ENCODE data around the gene SH3D19.

SH3D19 gene

GRCh38 chr4:151297170-151297569 is 28.2 kb downstream of the SH3D19 start:
- TF ChIP-seq EP300 (IDR thresholded peaks at IDR 0.05; ENCODE audit: borderline replicate concordance) (no peak), TCF12 (IDR thresholded peaks at IDR 0.05; ENCODE audit: low read depth) (no peak), YY1 (IDR thresholded peaks at IDR 0.05; ENCODE audit: low read depth) (no peak), RAD21 (IDR thresholded peaks at IDR 0.05; ENCODE audit: low read depth) (no peak), EGR1 (IDR thresholded peaks at IDR 0.05) (no peak), USF1 (IDR thresholded peaks at IDR 0.05) (no peak), ZBTB7A (IDR thresholded peaks at IDR 0.05; ENCODE audit: low read depth) (no peak), CREB1 (IDR thresholded peaks at IDR 0.05; ENCODE audit: low read depth) (no peak)

GRCh38 chr4:151296227-151296626 is 29.2 kb downstream of the SH3D19 start:
- TF ChIP-seq RAD21 (IDR thresholded peaks at IDR 0.05; ENCODE audit: low read depth) = no peak
- no peak for TF ChIP-seq FOXM1 (IDR thresholded peaks at IDR 0.05; ENCODE audit: borderline replicate concordance, low read depth)
- no peak for TF ChIP-seq YY1 (IDR thresholded peaks at IDR 0.05; ENCODE audit: low read depth)
- no peak for TF ChIP-seq REST (IDR thresholded peaks at IDR 0.05; ENCODE audit: low read depth)
- TF ChIP-seq TCF12 (IDR thresholded peaks at IDR 0.05; ENCODE audit: low read depth) = no peak
- TF ChIP-seq TEAD4 (IDR thresholded peaks at IDR 0.05) = no peak
- TF ChIP-seq MAX (IDR thresholded peaks at IDR 0.05) = no peak
- no peak for TF ChIP-seq NFIC (IDR thresholded peaks at IDR 0.05)
- TF ChIP-seq USF1 (IDR thresholded peaks at IDR 0.05) = no peak

- no peak for TF ChIP-seq EGR1 (IDR thresholded peaks at IDR 0.05)
- no peak for TF ChIP-seq TCF12 (IDR thresholded peaks at IDR 0.05; ENCODE audit: low read depth)
- TF ChIP-seq NFIC (IDR thresholded peaks at IDR 0.05) = no peak
- TF ChIP-seq USF1 (IDR thresholded peaks at IDR 0.05) = no peak
- no peak for TF ChIP-seq CEBPB (IDR thresholded peaks at IDR 0.05)
- no peak for TF ChIP-seq TEAD4 (IDR thresholded peaks at IDR 0.05)
- no peak for TF ChIP-seq EP300 (IDR thresholded peaks at IDR 0.05; ENCODE audit: borderline replicate concordance)
- no peak for TF ChIP-seq FOXM1 (IDR thresholded peaks at IDR 0.05; ENCODE audit: borderline replicate concordance, low read depth)
- no peak for TF ChIP-seq TAF1 (IDR thresholded peaks at IDR 0.05; ENCODE audit: low read depth)
- no peak for TF ChIP-seq ZBTB7A (IDR thresholded peaks at IDR 0.05; ENCODE audit: low read depth)
- no peak for TF ChIP-seq CREB1 (IDR thresholded peaks at IDR 0.05; ENCODE audit: low read depth)
- no peak for TF ChIP-seq YY1 (IDR thresholded peaks at IDR 0.05; ENCODE audit: low read depth)
- TF ChIP-seq RAD21 (IDR thresholded peaks at IDR 0.05; ENCODE audit: low read depth) = no peak
- no peak for TF ChIP-seq REST (IDR thresholded peaks at IDR 0.05; ENCODE audit: low read depth)
- no peak for TF ChIP-seq MAX (IDR thresholded peaks at IDR 0.05)
Measured at GRCh38 chr4:151294833-151295496, 30.4 kb downstream of the SH3D19 start.

GRCh38 chr4:151292038-151292437 is 33.4 kb downstream of the SH3D19 start:
- TF ChIP-seq EGR1 (IDR thresholded peaks at IDR 0.05) (no peak), ZBTB7A (IDR thresholded peaks at IDR 0.05; ENCODE audit: low read depth) (no peak), TEAD4 (IDR thresholded peaks at IDR 0.05) (no peak), MAX (IDR thresholded peaks at IDR 0.05) (no peak), TCF12 (IDR thresholded peaks at IDR 0.05; ENCODE audit: low read depth) (no peak), RAD21 (IDR thresholded peaks at IDR 0.05; ENCODE audit: low read depth) (no peak), TAF1 (IDR thresholded peaks at IDR 0.05; ENCODE audit: low read depth) (no peak), CREB1 (IDR thresholded peaks at IDR 0.05; ENCODE audit: low read depth) (no peak), YY1 (IDR thresholded peaks at IDR 0.05; ENCODE audit: low read depth) (no peak), REST (IDR thresholded peaks at IDR 0.05; ENCODE audit: low read depth) (no peak), NFIC (IDR thresholded peaks at IDR 0.05) (no peak), CEBPB (IDR thresholded peaks at IDR 0.05) (no peak), USF1 (IDR thresholded peaks at IDR 0.05) (no peak), FOXM1 (IDR thresholded peaks at IDR 0.05; ENCODE audit: borderline replicate concordance, low read depth) (no peak), EP300 (IDR thresholded peaks at IDR 0.05; ENCODE audit: borderline replicate concordance) (no peak)

Data from Ishikawa (cell line).